NB4 (cell line): ENCODE results near the gene CCL2.

ENCODE experiments used
- DNase-seq: peaks from one replicate; pipeline ENCODE4 v3.0.0; 2010; ENCODE audit warnings: low read depth
- H3K4me3 ChIP-seq: one replicate; pipeline ENCODE4 v1.5.1; 2011; ENCODE audit warnings: mild to moderate bottlenecking, low read depth, low read length, moderate library complexity
- MYC ChIP-seq: IDR thresholded peaks from 2 replicates; pipeline ENCODE4 v1.6.1; 2011; ENCODE audit warnings: low read depth, low read length
- POLR2A ChIP-seq: IDR thresholded peaks from 2 replicates; pipeline ENCODE4 v1.6.1; 2011; ENCODE audit warnings: mild to moderate bottlenecking; ENCODE audit not compliant: insufficient read length; ENCODE audit errors: extremely low read depth
- TF ChIP-seq, protein P1 (sequence below): IDR thresholded peaks from 2 replicates; pipeline ENCODE4 v1.6.1; 2011; ENCODE audit warnings: low read depth, low read length
- TF ChIP-seq, protein P2 (sequence below): IDR thresholded peaks from one replicate; pipeline ENCODE4 v1.5.1; 2012; ENCODE audit warnings: low read depth, low read length

The CCL2 gene

DNA sequence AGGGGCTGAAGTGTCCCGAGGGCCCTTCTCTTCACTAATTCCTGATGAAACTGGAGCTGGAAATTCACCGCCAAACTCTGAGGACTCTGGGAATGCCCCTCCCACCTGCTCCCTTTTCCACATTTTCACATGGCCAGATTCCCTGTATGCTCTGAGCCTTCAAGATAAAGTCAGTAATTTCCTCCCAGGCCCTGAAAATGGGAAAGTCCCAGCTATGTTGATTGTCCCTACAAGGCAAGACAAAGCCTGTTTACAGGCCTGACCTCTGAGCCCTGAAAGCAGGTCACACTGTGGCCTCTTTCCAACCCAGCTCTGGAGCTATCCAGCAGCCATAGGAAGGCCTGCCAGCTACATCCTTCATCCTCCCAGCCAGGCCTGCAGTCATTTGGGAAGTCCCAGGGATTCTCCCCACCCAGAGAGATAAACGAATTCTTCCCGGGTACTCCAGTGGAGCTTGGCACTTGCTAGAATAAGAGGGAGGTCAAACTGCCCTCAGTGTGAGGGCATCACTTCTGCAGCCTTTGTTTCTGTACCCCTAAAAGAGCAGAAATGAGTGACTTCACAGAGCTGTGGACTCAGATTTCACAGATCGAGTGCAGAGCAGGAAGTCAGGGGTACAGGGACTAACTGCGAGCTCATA lies 19.6 kb upstream of the CCL2 start:
- peak; percentile 29 for DNase-seq
- H3K4me3 ChIP-seq, result no peak overlapping the region
- TF ChIP-seq, protein P1, sequence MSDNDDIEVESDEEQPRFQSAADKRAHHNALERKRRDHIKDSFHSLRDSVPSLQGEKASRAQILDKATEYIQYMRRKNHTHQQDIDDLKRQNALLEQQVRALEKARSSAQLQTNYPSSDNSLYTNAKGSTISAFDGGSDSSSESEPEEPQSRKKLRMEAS, result no peak
- TF ChIP-seq POLR2A (no peak), MYC (no peak)
- TF ChIP-seq, protein P2, sequence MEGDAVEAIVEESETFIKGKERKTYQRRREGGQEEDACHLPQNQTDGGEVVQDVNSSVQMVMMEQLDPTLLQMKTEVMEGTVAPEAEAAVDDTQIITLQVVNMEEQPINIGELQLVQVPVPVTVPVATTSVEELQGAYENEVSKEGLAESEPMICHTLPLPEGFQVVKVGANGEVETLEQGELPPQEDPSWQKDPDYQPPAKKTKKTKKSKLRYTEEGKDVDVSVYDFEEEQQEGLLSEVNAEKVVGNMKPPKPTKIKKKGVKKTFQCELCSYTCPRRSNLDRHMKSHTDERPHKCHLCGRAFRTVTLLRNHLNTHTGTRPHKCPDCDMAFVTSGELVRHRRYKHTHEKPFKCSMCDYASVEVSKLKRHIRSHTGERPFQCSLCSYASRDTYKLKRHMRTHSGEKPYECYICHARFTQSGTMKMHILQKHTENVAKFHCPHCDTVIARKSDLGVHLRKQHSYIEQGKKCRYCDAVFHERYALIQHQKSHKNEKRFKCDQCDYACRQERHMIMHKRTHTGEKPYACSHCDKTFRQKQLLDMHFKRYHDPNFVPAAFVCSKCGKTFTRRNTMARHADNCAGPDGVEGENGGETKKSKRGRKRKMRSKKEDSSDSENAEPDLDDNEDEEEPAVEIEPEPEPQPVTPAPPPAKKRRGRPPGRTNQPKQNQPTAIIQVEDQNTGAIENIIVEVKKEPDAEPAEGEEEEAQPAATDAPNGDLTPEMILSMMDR, result no peak

DNA sequence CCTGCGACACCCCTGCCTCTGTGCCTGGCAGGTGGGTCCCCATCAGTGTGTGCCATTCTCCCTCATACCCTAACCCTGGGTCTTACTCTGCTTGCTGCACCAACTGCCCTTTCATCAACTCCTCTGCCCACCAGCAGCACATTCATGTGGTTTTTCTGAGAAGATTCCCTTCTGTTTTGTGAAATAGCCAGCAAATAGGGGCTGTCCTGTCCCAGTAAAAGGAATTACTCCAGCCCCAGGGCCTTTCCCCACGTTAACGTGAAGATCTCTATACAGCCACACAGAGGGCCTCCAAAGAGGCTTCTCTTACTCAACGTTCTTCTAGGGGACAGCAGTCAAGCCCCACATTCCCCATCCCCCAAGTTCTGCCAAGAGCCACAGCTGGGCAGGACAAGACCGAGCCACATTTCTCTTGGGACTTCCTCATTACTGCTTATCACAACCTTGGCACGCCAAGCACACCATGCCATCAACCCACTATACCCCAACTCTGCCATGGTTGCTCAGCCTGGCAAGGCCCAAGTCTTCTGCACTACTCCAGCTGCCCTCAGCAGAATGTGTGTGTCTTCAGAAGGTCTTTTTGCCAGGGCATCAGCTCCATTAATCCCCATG lies 18.7 kb upstream of the CCL2 start:
- TF ChIP-seq, protein P1, result no peak
- no peak overlapping the region for H3K4me3 ChIP-seq
- peak; percentile 94 for DNase-seq

DNA sequence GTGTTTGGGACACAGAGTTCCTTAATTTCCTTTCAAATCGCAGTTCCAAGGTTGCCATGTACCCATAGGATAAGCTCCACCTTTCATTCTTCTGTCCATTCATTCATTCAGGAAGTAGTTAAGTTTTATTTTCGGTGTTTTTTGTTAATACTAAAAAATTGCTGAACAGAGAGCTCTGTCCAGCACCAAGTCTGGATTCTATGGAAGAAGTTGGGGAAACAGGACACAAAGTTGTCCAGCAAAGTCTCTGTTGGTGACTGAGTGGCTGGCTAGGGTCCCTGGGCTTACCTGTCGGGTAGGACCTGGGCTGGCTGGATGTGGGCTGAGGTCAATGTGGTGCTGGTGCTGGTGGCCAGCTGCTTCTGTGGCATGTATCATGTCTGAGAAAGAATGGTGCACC lies 17.6 kb upstream of the CCL2 start:
- TF ChIP-seq POLR2A, result no peak
- TF ChIP-seq MYC, result no peak
- TF ChIP-seq, protein P2, result no peak
- TF ChIP-seq, protein P1, result no peak
- no peak for DNase-seq
- no peak overlapping the region for H3K4me3 ChIP-seq

DNA sequence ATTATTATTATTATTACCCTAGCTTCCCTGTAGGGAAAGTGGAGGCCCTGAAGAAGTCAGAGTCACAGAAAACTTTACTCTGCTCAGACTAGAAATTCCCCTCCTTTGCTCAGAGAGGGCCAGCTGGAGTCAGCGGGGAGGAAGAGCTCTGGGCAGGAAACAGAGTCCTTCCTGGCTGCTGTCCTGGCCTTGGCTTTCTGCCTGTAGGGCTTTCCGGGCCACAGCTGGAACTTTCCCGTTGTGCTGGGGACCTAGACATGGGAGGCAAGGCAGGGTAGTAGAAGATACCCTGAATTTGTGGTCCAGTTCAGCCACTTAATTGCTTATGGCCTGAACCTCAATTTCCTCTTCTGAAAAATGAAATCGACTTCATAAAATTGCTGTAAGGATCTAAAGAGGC lies 14.0 kb upstream of the CCL2 start:
- DNase-seq, result peak; percentile 60

DNA sequence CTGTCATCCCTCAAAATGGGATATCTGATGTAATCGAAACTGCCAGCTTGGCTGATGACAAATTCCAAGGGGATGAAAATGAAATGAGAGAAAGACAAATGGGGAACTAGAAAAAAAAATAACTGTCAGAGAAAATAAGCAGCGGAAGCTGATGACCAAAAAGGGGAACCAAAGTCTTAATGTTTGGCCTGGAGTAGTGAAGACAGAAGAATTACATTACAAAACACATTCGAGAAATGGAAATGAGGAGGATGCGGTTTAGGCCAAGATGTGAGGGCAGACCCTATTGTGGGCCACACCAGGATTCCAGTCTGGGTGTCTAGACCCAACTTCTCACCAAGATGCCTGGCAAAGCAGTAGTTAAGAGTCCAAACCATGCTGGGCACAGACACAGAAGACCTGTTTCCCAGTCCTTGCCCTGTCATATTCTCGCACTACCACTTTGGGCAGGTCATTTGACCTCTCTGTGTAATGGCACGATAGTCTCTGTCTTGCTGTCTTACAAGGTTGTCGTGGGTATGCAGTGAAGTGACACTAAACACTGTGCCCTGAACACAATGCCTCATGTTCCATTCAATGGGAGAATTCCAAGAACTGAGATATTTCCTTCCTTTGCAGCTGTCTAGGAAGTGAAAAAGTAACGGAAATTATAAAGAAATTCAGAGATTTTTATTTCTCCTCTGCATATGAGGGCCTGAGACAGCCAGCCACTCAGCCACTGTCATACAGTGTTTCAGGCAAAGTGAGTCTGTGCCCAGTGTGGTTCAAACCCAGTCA lies 12.3 kb upstream of the CCL2 start:
- no peak overlapping the region for H3K4me3 ChIP-seq
- peak; percentile 96 for DNase-seq
- TF ChIP-seq, protein P1, result peak; percentile 46
- TF ChIP-seq POLR2A (no peak), MYC (peak; percentile 52; the same call in 1 of the 2 replicates)
- TF ChIP-seq, protein P2, result no peak

More for the DNA sequence above, 14.0 kb upstream of the CCL2 start:
- no peak overlapping the region for H3K4me3 ChIP-seq
- TF ChIP-seq, protein P2, result no peak
- TF ChIP-seq POLR2A (no peak), MYC (no peak)
- TF ChIP-seq, protein P1, result no peak
